Parathyroid adenoma (tissue), 2 donors: Measurements from ENCODE around the gene ULK4.

ENCODE experiments used
- H2AFZ ChIP-seq: fragments of 300-600 bp; sonication (generic); one replicate; pipeline ENCODE4 v1.7.0; 2017; ENCODE audit warnings: antibody characterized with exemption, mild to moderate bottlenecking
- H3K27ac ChIP-seq: fragments of 300-600 bp; sonication (generic); one replicate; pipeline ENCODE4 v1.7.0; 2017
- H3K27me3 ChIP-seq: fragments of 300-600 bp; sonication (generic); one replicate; pipeline ENCODE4 v1.7.0; 2017; ENCODE audit warnings: low read length; ENCODE audit not compliant: control insufficient read depth, insufficient read depth
- H3K36me3 ChIP-seq: fragments of 300-600 bp; sonication (generic); one replicate; pipeline ENCODE4 v1.7.0; 2017; ENCODE audit warnings: low read length; ENCODE audit not compliant: control insufficient read depth, insufficient read depth
- H3K4me1 ChIP-seq: fragments of 300-600 bp; sonication (generic); one replicate; pipeline ENCODE4 v1.7.0; 2017; ENCODE audit warnings: control low read depth
- H3K4me2 ChIP-seq: fragments of 300-600 bp; sonication (generic); one replicate; pipeline ENCODE4 v1.7.0; 2017; ENCODE audit warnings: low read length
- H3K4me3 ChIP-seq: fragments of 300-600 bp; sonication (generic); one replicate; pipeline ENCODE4 v1.7.0; 2017; ENCODE audit warnings: low read depth, low read length
- H3K79me2 ChIP-seq: fragments of 300-600 bp; sonication (generic); one replicate; pipeline ENCODE4 v1.7.0; 2017; ENCODE audit warnings: control low read depth
- H3K9ac ChIP-seq: fragments of 300-600 bp; sonication (generic); one replicate; pipeline ENCODE4 v1.7.0; 2017; ENCODE audit warnings: mild to moderate bottlenecking
- H3K9me3 ChIP-seq: fragments of 300-600 bp; sonication (generic); one replicate; pipeline ENCODE4 v1.7.0; 2017; ENCODE audit warnings: low read length; ENCODE audit not compliant: control insufficient read depth
- CTCF ChIP-seq: fragments of 300-600 bp; sonication (generic); IDR thresholded peaks from one replicate; pipeline ENCODE4 v1.7.0; 2017; ENCODE audit warnings: antibody characterized with exemption, mild to moderate bottlenecking
- donor health status: primary hyperparathyroidism.

The ULK4 gene

GRCh38 chr3:41632700-41633099 is 329.2 kb downstream of the ULK4 start:
- Histone ChIP-seq H3K9me3 (no peaks in the 10 kb centered on the region), H3K9ac (no peak overlapping the region), H3K36me3 (no peaks in the 10 kb centered on the region), H3K79me2 (no peaks in the 10 kb centered on the region), H3K27me3 (no peaks in the 10 kb centered on the region), H3K4me1 (peaks cover 21% of the 10 kb centered on the region), H2AFZ (no peak overlapping the region), H3K4me3 (no peak overlapping the region), H3K27ac (no peak overlapping the region), H3K4me2 (no peak overlapping the region)
- TF ChIP-seq CTCF, result no peak

DNA sequence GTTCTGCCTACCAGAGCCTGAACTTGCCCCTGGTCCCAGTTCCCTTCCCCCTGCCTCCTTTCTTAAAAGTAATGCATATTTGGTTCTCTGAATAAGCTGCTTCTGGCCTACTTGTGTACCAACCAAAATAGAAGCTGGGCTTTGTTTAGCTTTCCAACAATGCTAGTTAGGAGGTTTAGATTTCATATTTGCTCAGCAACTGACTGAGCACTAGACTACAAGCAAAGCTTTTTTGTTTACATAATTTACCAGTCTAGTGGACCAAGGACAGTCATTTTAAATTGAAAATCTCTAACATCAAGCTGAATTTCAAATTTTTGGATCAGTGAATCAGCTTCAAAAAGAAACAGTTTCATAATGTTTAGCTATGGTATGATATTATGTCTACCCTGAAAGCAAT is 331.2 kb downstream of the ULK4 start:
- peak overlapping the region; percentile 74 for H3K27ac ChIP-seq
- no peak for TF ChIP-seq CTCF
- H3K4me2 ChIP-seq, result no peak overlapping the region
- H3K27me3 ChIP-seq, result no peaks in the 10 kb centered on the region
- no peaks in the 10 kb centered on the region for H3K9me3 ChIP-seq
- no peak overlapping the region for H3K9ac ChIP-seq
- H3K4me3 ChIP-seq, result no peak overlapping the region
- no peaks in the 10 kb centered on the region for H3K79me2 ChIP-seq
- H3K36me3 ChIP-seq, result no peaks in the 10 kb centered on the region
- peaks cover 21% of the 10 kb centered on the region for H3K4me1 ChIP-seq
- peak overlapping the region; percentile 6 for H2AFZ ChIP-seq

DNA sequence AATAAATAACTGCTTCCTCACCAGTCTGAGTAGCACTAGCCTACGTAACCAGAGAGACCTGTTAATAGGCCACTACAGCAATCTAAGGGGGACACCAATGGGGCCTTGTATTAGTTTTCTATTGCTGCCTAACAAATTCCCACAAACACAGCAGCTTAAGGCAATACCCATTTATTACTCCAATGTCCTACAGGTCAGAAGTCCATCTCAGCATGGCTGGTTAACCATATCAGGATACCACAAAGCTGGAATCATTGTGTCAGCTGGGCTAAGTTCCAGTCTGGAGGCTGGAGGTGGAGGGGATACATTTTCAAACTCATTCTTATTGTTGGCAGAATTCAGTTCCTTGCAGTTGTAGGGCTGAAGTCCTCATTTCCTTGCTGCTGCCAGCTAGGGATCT is 331.9 kb downstream of the ULK4 start:
- Histone ChIP-seq H3K9me3 (no peaks in the 10 kb centered on the region), H2AFZ (peak overlapping the region; percentile 6), H3K27me3 (no peaks in the 10 kb centered on the region), H3K4me2 (no peak overlapping the region), H3K27ac (peak overlapping the region; percentile 74), H3K4me1 (peaks cover 21% of the 10 kb centered on the region), H3K4me3 (no peak overlapping the region), H3K36me3 (no peaks in the 10 kb centered on the region), H3K79me2 (no peaks in the 10 kb centered on the region), H3K9ac (no peak overlapping the region)
- no peak for TF ChIP-seq CTCF

DNA sequence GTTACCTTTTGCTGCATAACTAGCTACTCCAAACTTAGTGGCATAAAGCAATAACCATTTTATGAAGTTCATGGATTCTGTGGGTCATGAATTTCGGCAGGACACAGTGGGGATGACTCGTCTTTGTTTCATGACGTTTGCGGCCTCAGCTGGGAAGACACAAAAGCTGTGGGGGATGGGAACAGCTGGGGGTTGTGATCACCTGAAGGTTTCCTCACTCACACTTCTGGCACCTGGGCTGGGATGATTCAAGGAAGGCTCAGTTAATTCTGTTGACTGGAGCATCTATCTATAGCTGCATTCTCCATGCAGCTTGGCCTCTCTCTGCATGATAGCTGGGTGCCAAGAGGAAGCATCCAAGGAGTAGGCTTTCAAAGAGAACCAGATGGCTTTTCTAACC is 332.8 kb downstream of the ULK4 start:
- H3K4me3 ChIP-seq, result no peak overlapping the region
- no peaks in the 10 kb centered on the region for H3K9me3 ChIP-seq
- H3K27me3 ChIP-seq, result no peaks in the 10 kb centered on the region
- TF ChIP-seq CTCF, result no peak
- H3K4me1 ChIP-seq, result peaks cover 21% of the 10 kb centered on the region
- H3K36me3 ChIP-seq, result no peaks in the 10 kb centered on the region
- H3K79me2 ChIP-seq, result no peaks in the 10 kb centered on the region
- no peak overlapping the region for H2AFZ ChIP-seq
- H3K9ac ChIP-seq, result no peak overlapping the region
- no peak overlapping the region for H3K4me2 ChIP-seq
- no peak overlapping the region for H3K27ac ChIP-seq

- H3K4me3 ChIP-seq, result no peak overlapping the region
Observed at GRCh38 chr3:41627477-41628087, 334.3 kb downstream of the ULK4 start.

More at GRCh38 chr3:41627477-41628087, 334.3 kb downstream of the ULK4 start:
- Histone ChIP-seq H3K9ac (no peak overlapping the region), H3K27ac (no peak overlapping the region), H3K36me3 (no peaks in the 10 kb centered on the region), H2AFZ (no peak overlapping the region), H3K4me2 (no peak overlapping the region), H3K9me3 (no peaks in the 10 kb centered on the region), H3K4me1 (peaks cover 21% of the 10 kb centered on the region), H3K79me2 (no peaks in the 10 kb centered on the region), H3K27me3 (no peaks in the 10 kb centered on the region)
- no peak for TF ChIP-seq CTCF
